Left lobe of liver (tissue), 2 donors: Measurements from ENCODE around the gene FAM53B. TPM values are rescaled to one million over a fixed set of nuclear protein-coding genes. Genes with fewer than 3 reads are reported as not detected.

ENCODE experiments used
- ATAC-seq: fragments of 200-7000 bp; cut with Tn5 transposase; one replicate; pipeline ENCODE4 v1.9.1; 2020; ENCODE audit warnings: mild to moderate bottlenecking, moderate library complexity
- DNase-seq: peaks from one replicate; pipeline ENCODE4 v3.0.0-alpha.2; 2020; ENCODE audit warnings: low spot score
- total RNA-seq: library from RNA; stranded (reverse); gene quantifications from one replicate; pipeline ENCODE4 v1.2.1, GENCODE V29; 2021
- donor health status: DM: no; HTN: no; CAD: no; lungs with moderate emphysema.
- donor health status: DM: no; HTN: yes; CAD: no.

FAM53B gene
- total RNA-seq, 1 donor from 2014 or later = 5.7 TPM

- DNase-seq (no peak), ATAC-seq (no peak)
Observed at GRCh38 chr10:124667425-124668345, 76.5 kb downstream of the FAM53B start.

DNA sequence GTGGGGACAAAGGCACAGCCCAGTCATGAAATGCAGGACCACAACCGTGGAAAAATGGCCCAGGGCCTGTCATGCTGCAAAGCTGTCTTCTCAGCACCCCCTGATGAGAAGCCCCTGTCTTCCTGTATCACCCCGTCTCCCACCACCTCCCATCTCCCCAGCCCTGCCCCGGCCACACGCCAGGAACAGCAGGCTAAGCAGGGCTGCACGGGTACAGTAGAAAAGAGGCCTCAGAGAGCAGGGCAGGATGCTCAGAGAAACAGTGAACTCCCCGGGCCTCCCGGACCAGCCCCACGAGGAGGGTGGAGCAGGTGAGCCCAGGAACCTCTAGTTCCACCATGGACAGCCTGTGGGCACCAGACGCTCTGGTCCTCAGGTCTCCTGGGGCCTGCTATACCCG is 77.7 kb downstream of the FAM53B start:
- ATAC-seq (no peak), DNase-seq (no peak)

GRCh38 chr10:124665980-124666379 is 78.2 kb downstream of the FAM53B start:
- DNase-seq = no peak
- no peak for ATAC-seq

- DNase-seq (no peak), ATAC-seq (no peak)
Observed at GRCh38 chr10:124665558-124665957, 78.6 kb downstream of the FAM53B start.

GRCh38 chr10:124665091-124665490 is 79.1 kb downstream of the FAM53B start:
- DNase-seq = no peak
- ATAC-seq = no peak

- ATAC-seq (no peak), DNase-seq (no peak)
Observed at GRCh38 chr10:124663766-124664360, 80.3 kb downstream of the FAM53B start.

- ATAC-seq = no peak
- DNase-seq = no peak
Observed at GRCh38 chr10:124663228-124663627, 81.0 kb downstream of the FAM53B start.

DNA sequence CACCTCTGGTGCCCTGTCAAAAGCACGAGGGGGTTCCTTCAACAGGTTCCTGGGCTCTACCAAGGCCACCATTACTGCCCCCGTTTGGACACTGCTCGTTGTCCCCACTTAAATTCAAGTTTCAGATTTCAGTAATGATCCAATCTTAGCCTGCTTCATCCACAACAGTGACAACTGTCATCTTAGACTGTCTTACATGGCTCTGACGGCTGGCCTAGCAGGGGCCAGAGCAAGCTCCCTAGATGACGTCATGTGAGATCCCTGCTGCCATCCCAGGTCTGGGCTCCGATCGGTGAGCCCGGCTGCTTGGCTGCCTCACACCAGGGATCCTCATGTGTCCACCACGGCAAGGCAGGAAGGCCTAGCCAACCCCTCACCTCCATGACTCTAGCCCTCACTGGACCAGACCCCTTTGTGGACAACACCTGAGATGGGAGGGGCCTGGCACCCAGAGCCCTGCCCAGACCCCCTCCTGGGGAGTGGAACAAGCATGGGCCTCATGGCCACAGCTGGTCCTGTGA is 82.5 kb downstream of the FAM53B start:
- DNase-seq = no peak

DNA sequence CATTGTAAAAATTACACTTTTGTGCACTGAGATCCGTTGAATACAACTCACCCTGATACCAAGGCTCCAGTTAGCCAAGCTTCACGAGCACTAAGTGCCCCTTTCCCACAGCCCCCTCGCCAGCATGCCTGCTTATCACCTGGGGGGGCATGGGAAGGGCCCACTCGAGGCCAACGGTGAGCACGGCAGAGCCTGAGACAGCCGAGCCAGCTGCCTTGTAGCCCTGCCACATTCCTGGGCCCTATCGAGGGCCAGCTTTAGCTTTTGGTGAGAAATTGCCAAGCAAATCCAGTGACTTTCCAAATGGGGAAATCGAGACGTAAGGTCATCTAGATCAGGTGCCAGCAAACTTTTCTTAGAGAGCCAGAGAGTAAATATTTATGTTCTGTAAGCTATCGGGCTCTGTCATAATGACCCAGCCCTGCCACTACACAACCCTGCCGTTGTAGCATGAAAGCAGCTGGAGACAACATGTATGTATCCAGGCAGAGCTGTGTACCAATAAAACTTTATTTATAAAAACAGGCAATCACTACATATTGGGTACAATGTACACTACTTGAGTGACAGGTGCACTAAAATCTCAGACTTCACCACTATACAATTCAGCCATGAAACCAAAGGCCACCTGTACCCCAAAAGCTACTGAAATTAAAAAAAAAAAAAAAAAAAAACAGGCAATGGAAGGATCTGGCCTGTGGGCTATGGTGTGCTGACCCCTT is 83.6 kb downstream of the FAM53B start:
- peak; percentile 77 for ATAC-seq
- DNase-seq = no peak

More for the DNA sequence above, 82.5 kb downstream of the FAM53B start:
- ATAC-seq = no peak

- ATAC-seq (no peak), DNase-seq (no peak)
Observed at GRCh38 chr10:124659380-124659779, 84.8 kb downstream of the FAM53B start.

GRCh38 chr10:124658591-124659242 is 85.5 kb downstream of the FAM53B start:
- ATAC-seq (no peak), DNase-seq (no peak)

GRCh38 chr10:124657806-124658205 is 86.4 kb downstream of the FAM53B start:
- DNase-seq = no peak
- ATAC-seq = no peak

GRCh38 chr10:124656541-124656940 is 87.6 kb downstream of the FAM53B start:
- ATAC-seq = no peak
- DNase-seq = no peak

GRCh38 chr10:124656113-124656490 is 88.1 kb downstream of the FAM53B start:
- DNase-seq (no peak), ATAC-seq (no peak)

GRCh38 chr10:124655191-124656112 is 88.7 kb downstream of the FAM53B start:
- DNase-seq = no peak
- no peak for ATAC-seq

GRCh38 chr10:124654686-124655085 is 89.5 kb downstream of the FAM53B start:
- DNase-seq (no peak), ATAC-seq (no peak)

DNA sequence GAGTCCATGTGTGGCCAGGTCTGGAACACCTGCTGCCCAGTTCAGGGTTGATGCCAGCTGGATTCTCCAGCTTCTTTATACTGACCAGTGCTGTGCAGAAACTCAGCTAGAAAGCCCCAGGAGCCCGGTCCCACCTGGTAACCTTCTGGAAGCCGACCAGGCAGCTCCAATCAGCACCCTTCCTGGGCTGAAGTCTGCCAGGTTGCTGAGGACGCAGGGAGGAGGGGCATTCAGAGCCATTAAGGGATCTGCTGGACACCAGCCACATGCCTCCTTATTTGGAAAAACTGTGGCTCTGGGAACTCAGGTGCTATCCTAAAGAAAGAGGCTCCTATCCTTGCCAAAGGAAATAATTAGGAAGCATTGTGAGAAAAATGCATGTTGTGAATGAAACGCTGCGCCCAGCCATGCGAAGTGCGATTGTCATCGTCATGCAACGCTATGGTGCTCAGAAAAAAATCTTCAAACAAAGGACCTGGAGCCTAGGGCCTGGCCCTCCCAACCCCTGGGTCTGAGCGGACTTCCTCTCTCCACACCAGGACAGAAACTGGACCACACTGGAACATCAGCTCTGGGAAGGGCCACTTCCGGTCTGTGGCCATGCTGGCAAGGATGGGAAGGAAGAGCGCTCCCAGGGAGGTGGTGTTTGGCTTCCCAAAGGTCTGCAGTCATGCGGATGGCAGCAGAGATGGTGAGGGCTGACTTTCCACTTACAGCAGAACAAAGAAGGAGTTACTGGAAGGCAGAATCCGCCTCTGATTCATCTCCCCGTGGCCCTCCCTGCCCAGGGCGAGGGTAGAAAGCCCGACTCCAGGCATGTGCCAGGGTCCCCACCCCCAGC is 90.1 kb downstream of the FAM53B start:
- DNase-seq = no peak
- ATAC-seq = peak; percentile 21

GRCh38 chr10:124653311-124653710 is 90.9 kb downstream of the FAM53B start:
- ATAC-seq (no peak), DNase-seq (no peak)

GRCh38 chr10:124652701-124653100 is 91.5 kb downstream of the FAM53B start:
- ATAC-seq (no peak), DNase-seq (no peak)
